Loucy (cell line): ENCODE measurements around the gene DPYSL4.
A peak's percentile ranks its signal among the peaks of the same experiment; 100 is the strongest.

Experiments used
- H2AFZ ChIP-seq: fragments of 200-600 bp; sonication (generic); 2 replicates; pipeline ENCODE4 v1.6.0; 2016; ENCODE audit warnings: antibody characterized with exemption, mild to moderate bottlenecking, low read length, moderate library complexity
- H3F3A ChIP-seq: fragments of 200-600 bp; 2 replicates; pipeline ENCODE4 v1.6.0; 2016; ENCODE audit warnings: antibody characterized with exemption, low read depth, mild to moderate bottlenecking
- H3K27me3 ChIP-seq: fragments of 200-600 bp; sonication (generic); 2 replicates; pipeline ENCODE4 v1.6.1; 2014; ENCODE audit warnings: low read length, mild to moderate bottlenecking; ENCODE audit not compliant: insufficient read depth, poor library complexity, severe bottlenecking
- H3K36me3 ChIP-seq: fragments of 200-600 bp; sonication (generic); 2 replicates; pipeline ENCODE4 v1.6.1; 2016; ENCODE audit warnings: low read length; ENCODE audit not compliant: insufficient read depth
- H3K4me1 ChIP-seq: fragments of 200-600 bp; sonication (generic); 2 replicates; pipeline ENCODE4 v1.5.1; 2014; ENCODE audit warnings: low read length, mild to moderate bottlenecking; ENCODE audit not compliant: insufficient read depth, poor library complexity, severe bottlenecking
- H3K4me2 ChIP-seq: fragments of 200-600 bp; sonication (generic); 2 replicates; pipeline ENCODE4 v1.6.0; 2014; ENCODE audit warnings: antibody characterized with exemption, low read length, low read depth, mild to moderate bottlenecking; ENCODE audit not compliant: poor library complexity, severe bottlenecking
- H3K4me3 ChIP-seq: fragments of 200-600 bp; sonication (generic); 2 replicates; pipeline ENCODE4 v1.5.1; 2014; ENCODE audit warnings: low read length, mild to moderate bottlenecking, mixed read lengths; ENCODE audit not compliant: poor library complexity, severe bottlenecking
- H3K79me2 ChIP-seq: fragments of 200-600 bp; sonication (generic); 2 replicates; pipeline ENCODE4 v1.6.1; 2014; ENCODE audit warnings: low read length; ENCODE audit not compliant: insufficient read depth
- H3K9ac ChIP-seq: fragments of 200-600 bp; sonication (generic); 2 replicates; pipeline ENCODE4 v1.6.0; 2014; ENCODE audit warnings: mild to moderate bottlenecking, low read depth, low read length, moderate library complexity; ENCODE audit not compliant: poor library complexity, severe bottlenecking
- H3K9me2 ChIP-seq: fragments of 200-600 bp; sonication (generic); replicated peaks from 2 replicates; pipeline ENCODE4 v1.6.1; 2016; ENCODE audit warnings: low read depth, low read length, mixed read lengths
- H3K9me3 ChIP-seq: fragments of 200-600 bp; sonication (generic); 2 replicates; pipeline ENCODE4 v1.6.1; 2014; ENCODE audit warnings: mild to moderate bottlenecking, antibody characterized with exemption, low read length, low read depth; ENCODE audit not compliant: insufficient read depth
- H4K20me1 ChIP-seq: fragments of 200-600 bp; sonication (generic); 2 replicates; pipeline ENCODE4 v1.6.0; 2014; ENCODE audit warnings: antibody characterized with exemption, low read length, mild to moderate bottlenecking; ENCODE audit not compliant: insufficient read depth, poor library complexity, severe bottlenecking
- EZH2phosphoT487 ChIP-seq: fragments of 200-600 bp; IDR thresholded peaks from 2 replicates; pipeline ENCODE4 v1.6.1; 2018; ENCODE audit warnings: antibody characterized with exemption, mild to moderate bottlenecking, moderate library complexity, borderline replicate concordance
- TF ChIP-seq, protein P1 (sequence below): fragments of 200-600 bp; sonication (generic); conservative IDR thresholded peaks from 2 replicates; pipeline ENCODE4 v1.5.1; 2014; ENCODE audit warnings: mild to moderate bottlenecking, antibody characterized with exemption, low read length

The DPYSL4 gene

DNA sequence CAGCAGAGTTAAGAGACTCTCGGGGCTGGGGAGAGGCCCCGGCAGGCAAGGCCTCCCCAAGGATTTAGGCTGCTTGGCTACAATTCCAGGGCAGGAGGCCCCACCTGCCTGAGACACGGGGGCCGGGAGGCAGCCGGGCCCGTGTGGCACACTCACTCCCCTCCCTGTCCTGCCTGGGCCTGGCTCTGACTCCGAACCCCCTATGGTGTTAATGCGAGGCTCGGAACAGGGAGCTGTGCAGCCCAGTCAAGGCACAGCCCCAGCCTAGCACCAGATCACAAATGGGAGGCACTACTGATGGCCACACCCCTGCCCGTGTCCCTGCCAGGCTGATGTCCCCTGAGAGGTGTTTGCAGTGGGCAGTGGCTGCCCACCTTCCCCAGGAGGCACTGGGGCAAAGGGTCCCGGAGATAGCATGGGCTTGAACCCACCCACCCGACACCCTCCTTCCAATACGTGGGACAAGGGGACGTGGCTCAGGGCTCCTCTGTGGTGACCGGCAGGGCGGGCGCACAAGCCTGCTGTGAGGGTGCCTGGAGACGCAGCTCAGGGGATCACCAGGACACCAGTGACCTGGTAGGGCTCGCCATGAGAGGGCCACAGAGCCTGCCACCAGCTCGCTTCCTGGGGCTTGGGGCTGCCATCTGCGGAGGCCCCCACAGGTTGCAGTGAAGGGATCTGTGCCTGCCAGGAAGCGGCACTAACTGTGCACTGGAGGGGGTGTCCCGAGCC lies 37.0 kb downstream of the DPYSL4 start:
- Histone ChIP-seq H3K4me1 (no peaks in the 10 kb centered on the region), H3K9me2 (no peaks in the 10 kb centered on the region), H3K36me3 (no peaks in the 10 kb centered on the region), H3K79me2 (no peaks in the 10 kb centered on the region), H3K4me2 (no peak overlapping the region), H4K20me1 (no peaks in the 10 kb centered on the region), H2AFZ (peak overlapping the region; percentile 71; the same call in 1 of the 2 replicates), H3K4me3 (no peak overlapping the region), H3K9ac (no peak overlapping the region), H3K9me3 (peaks cover 3% of the 10 kb centered on the region; the same call in 1 of the 2 replicates), H3K27me3 (no peaks in the 10 kb centered on the region), H3F3A (no peaks in the 10 kb centered on the region)
- no peak for TF ChIP-seq EZH2phosphoT487
- TF ChIP-seq, protein P1, sequence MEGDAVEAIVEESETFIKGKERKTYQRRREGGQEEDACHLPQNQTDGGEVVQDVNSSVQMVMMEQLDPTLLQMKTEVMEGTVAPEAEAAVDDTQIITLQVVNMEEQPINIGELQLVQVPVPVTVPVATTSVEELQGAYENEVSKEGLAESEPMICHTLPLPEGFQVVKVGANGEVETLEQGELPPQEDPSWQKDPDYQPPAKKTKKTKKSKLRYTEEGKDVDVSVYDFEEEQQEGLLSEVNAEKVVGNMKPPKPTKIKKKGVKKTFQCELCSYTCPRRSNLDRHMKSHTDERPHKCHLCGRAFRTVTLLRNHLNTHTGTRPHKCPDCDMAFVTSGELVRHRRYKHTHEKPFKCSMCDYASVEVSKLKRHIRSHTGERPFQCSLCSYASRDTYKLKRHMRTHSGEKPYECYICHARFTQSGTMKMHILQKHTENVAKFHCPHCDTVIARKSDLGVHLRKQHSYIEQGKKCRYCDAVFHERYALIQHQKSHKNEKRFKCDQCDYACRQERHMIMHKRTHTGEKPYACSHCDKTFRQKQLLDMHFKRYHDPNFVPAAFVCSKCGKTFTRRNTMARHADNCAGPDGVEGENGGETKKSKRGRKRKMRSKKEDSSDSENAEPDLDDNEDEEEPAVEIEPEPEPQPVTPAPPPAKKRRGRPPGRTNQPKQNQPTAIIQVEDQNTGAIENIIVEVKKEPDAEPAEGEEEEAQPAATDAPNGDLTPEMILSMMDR: no peak

DNA sequence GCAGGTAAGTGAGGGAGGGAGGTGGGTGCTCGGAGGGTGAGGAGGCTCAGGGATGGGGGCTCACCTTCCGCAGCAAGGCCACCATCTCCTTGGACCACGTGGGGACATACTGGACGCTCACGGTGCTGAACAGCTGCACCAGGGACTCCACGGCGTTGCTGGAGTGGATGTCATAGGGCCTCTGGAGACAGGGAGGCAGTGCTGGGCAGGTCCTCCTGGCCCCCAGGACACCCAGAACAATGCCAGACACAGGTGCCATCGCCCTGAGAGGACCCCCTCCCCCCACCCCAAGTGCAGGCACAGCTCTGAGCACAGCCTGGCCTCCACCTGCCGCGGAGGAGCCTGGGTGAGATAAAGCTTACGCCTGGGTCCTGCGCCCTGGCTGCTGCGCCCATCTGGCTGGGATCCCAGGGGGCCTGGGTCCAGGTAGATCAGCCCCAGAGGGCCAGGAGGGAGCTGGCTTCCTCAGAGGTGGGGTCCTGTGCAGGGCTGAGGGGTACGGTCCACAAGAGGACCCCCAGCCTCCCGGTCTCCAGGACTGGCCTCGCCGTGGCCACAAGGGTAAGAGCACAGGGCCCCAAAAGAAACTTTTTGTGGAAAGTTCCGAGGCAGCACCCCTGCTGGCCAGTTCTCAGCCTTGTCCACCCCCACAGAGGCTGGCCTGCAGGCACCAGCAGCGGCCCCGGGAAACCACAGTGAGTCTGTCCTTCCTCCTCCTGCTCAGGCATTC lies 37.8 kb downstream of the DPYSL4 start:
- no peaks in the 10 kb centered on the region for H3K36me3 ChIP-seq
- TF ChIP-seq, protein P1: no peak
- no peak for TF ChIP-seq EZH2phosphoT487
- H4K20me1 ChIP-seq: no peaks in the 10 kb centered on the region
- no peaks in the 10 kb centered on the region for H3K9me3 ChIP-seq
- no peak overlapping the region for H3K4me3 ChIP-seq
- no peaks in the 10 kb centered on the region for H3K79me2 ChIP-seq
- no peak overlapping the region for H3K9ac ChIP-seq
- H3K27me3 ChIP-seq: no peaks in the 10 kb centered on the region
- H3K4me1 ChIP-seq: peaks cover 2% of the 10 kb centered on the region
- H3K9me2 ChIP-seq: no peaks in the 10 kb centered on the region
- no peak overlapping the region for H2AFZ ChIP-seq
- no peak overlapping the region for H3K4me2 ChIP-seq
- H3F3A ChIP-seq: no peaks in the 10 kb centered on the region

DNA sequence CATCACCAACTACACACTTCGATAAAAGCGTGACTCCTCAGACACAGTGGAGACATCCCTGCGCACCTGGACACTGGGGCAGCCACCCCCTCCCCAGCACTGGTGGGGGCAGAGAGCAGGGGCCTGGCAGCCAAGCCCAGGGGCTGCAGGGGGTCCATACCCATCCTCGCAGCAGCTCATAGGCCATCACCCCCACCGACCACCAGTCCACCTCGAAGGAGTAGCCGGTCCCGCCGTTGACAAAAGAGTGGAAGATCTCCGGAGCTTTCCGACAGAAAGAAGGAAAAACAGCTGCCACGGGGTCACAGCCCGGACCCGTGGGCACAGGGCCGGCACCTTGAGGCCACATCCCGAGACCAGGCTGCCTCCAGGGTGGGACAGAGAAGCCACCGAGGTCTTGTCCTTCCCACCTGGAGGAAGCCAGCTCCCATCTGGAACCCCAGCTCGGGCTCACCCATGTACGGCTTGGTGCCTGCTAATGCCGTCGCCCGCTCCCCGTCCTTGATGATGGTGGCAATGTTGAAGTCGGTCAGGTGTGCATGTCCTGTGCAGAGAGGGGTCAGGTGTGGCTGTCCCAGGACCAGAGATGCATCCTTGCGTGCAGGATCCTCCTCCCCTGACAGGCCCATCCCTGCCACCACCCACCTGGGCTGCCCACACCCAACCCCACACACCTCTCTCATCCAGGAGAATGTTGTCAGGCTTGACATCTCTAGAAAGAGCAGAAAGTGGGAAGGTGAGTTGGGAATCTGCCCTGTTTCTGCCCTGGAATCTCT lies 38.5 kb downstream of the DPYSL4 start:
- no peak overlapping the region for H3K4me2 ChIP-seq
- H3K9me2 ChIP-seq: no peaks in the 10 kb centered on the region
- H2AFZ ChIP-seq: no peak overlapping the region
- no peaks in the 10 kb centered on the region for H3K27me3 ChIP-seq
- H4K20me1 ChIP-seq: no peaks in the 10 kb centered on the region
- no peak overlapping the region for H3K4me3 ChIP-seq
- no peak overlapping the region for H3K9ac ChIP-seq
- H3K79me2 ChIP-seq: no peaks in the 10 kb centered on the region
- H3K9me3 ChIP-seq: no peaks in the 10 kb centered on the region
- H3F3A ChIP-seq: no peaks in the 10 kb centered on the region
- TF ChIP-seq, protein P1: no peak
- no peak for TF ChIP-seq EZH2phosphoT487
- peaks cover 5% of the 10 kb centered on the region for H3K4me1 ChIP-seq
- H3K36me3 ChIP-seq: no peaks in the 10 kb centered on the region
